Keratinocyte (primary cell): ENCODE measurements around the gene PCDHGB4. TPM values are rescaled to one million over a fixed set of nuclear protein-coding genes. Genes with fewer than 3 reads are reported as not detected.

ENCODE experiments used
- DNase-seq: peaks from one replicate; pipeline ENCODE4 v3.0.0-alpha.2; 2011; ENCODE audit warnings: low read depth, missing footprints, low spot score
- FAIRE-seq: peaks from 2 replicates; lab custom pipeline; 2011; peaks lifted over from hg19 to GRCh38; lab: Jason Lieb, UNC
- H2AFZ ChIP-seq: 2 replicates; pipeline ENCODE4 v1.6.0; 2012; ENCODE audit warnings: low read length, control low read depth, inconsistent platforms; ENCODE audit not compliant: control insufficient read depth
- H3K27ac ChIP-seq: 2 replicates; pipeline ENCODE4 v1.5.1; 2011; ENCODE audit warnings: low read length; ENCODE audit not compliant: control insufficient read depth, insufficient read depth
- H3K27me3 ChIP-seq: 3 replicates; pipeline ENCODE4 v1.6.0; 2011; ENCODE audit warnings: low read length; ENCODE audit not compliant: control insufficient read depth, insufficient read depth; ENCODE audit errors: extremely low read depth
- H3K36me3 ChIP-seq, 2 experiments: 2 replicates in 1 of 2; 3 replicates in 1 of 2; pipeline ENCODE4 v1.5.1; 2011; ENCODE audit warnings: low read length in 2 of 2, mild to moderate bottlenecking in 1 of 2; ENCODE audit not compliant: control insufficient read depth in 2 of 2, insufficient read depth in 2 of 2; ENCODE audit errors: extremely low read depth in 1 of 2
- H3K4me1 ChIP-seq: 3 replicates; pipeline ENCODE4 v1.5.1; 2011; ENCODE audit warnings: low read length; ENCODE audit not compliant: control insufficient read depth, insufficient read depth; ENCODE audit errors: extremely low read depth
- H3K4me2 ChIP-seq: 3 replicates; pipeline ENCODE4 v1.6.0; 2011; ENCODE audit warnings: low read depth, low read length; ENCODE audit not compliant: control insufficient read depth, insufficient read depth; ENCODE audit errors: extremely low read depth
- H3K4me3 ChIP-seq, 3 experiments: fragments of 200-600 bp in 1 of 3; sonication (generic) in 1 of 3; 2 replicates in 2 of 3; 3 replicates in 1 of 3; pipeline ENCODE4 v1.5.1; 2011 to 2016; ENCODE audit warnings: low read length in 3 of 3, mild to moderate bottlenecking in 3 of 3, control low read depth in 2 of 3, inconsistent platforms in 1 of 3, low read depth in 1 of 3, mixed read lengths in 1 of 3, mixed run types in 1 of 3, moderate library complexity in 1 of 3; ENCODE audit not compliant: control insufficient read depth in 2 of 3, insufficient read depth in 2 of 3; ENCODE audit errors: extremely low read depth in 1 of 3
- H3K79me2 ChIP-seq: 2 replicates; pipeline ENCODE4 v1.6.0; 2012; ENCODE audit warnings: low read length; ENCODE audit not compliant: control insufficient read depth, insufficient read depth
- H3K9ac ChIP-seq: 3 replicates; pipeline ENCODE4 v1.6.0; 2011; ENCODE audit warnings: low read length; ENCODE audit not compliant: control insufficient read depth, insufficient read depth; ENCODE audit errors: extremely low read depth
- H3K9me1 ChIP-seq: 3 replicates; pipeline ENCODE4 v1.6.0; 2011; ENCODE audit warnings: low read length; ENCODE audit not compliant: control insufficient read depth, insufficient read depth; ENCODE audit errors: extremely low read depth
- H3K9me3 ChIP-seq: 2 replicates; pipeline ENCODE4 v1.5.1; 2012; ENCODE audit warnings: low read depth, low read length; ENCODE audit not compliant: control insufficient read depth
- H4K20me1 ChIP-seq: 3 replicates; pipeline ENCODE4 v1.6.0; 2011; ENCODE audit warnings: low read length; ENCODE audit not compliant: control insufficient read depth, insufficient read depth; ENCODE audit errors: extremely low read depth
- EZH2 ChIP-seq: IDR thresholded peaks from one replicate; pipeline ENCODE4 v1.6.1; 2012; ENCODE audit warnings: inconsistent platforms, mild to moderate bottlenecking, low read length, moderate library complexity
- dilution Hi-C: fragments of 300-500 bp; cut with MboI; formaldehyde crosslinking; loops from one replicate; pipeline ENCODE4 v1.7.0; 2020; ENCODE audit warnings: low sequenced_read_pairs; ENCODE audit not compliant: extremely low pct_ligation_motif_present
- polyA plus RNA-seq, 5 experiments: library from polyadenylated mRNA; depleted of rRNA in 3 of 5; stranded (reverse) in 3 of 5; stranded (forward) in 1 of 5; unstranded in 1 of 5; fragments of >200 nt; gene quantifications; 1 replicate in 1 of 5; 2 replicates in 3 of 5; 3 replicates in 1 of 5; pipeline versions ENCODE4 v1.2.1 to v1.2.3, GENCODE V29; 2011 to 2012; ENCODE audit warnings: missing spikeins in 2 of 5, low read depth in 1 of 5, low replicate concordance in 1 of 5
- TF ChIP-seq, protein P1 (sequence below), 3 experiments: IDR thresholded peaks in 1 of 3; conservative IDR thresholded peaks in 1 of 3; optimal IDR thresholded peaks in 1 of 3; 2 replicates in 2 of 3; 3 replicates in 1 of 3; pipeline versions ENCODE3 to v1.5.1; 2011; ENCODE audit warnings: low read length in 3 of 3, mild to moderate bottlenecking in 3 of 3, moderate library complexity in 2 of 3, control low read depth in 1 of 3, inconsistent platforms in 1 of 3; ENCODE audit not compliant: insufficient read depth in 2 of 3; ENCODE audit errors: extremely low read depth in 1 of 3

PCDHGB4 gene
- polyA plus RNA-seq, 1 donor (not counting 4 experiments of a cell fraction or from before 2014, with no cell fraction given) = 1.6 TPM

DNA sequence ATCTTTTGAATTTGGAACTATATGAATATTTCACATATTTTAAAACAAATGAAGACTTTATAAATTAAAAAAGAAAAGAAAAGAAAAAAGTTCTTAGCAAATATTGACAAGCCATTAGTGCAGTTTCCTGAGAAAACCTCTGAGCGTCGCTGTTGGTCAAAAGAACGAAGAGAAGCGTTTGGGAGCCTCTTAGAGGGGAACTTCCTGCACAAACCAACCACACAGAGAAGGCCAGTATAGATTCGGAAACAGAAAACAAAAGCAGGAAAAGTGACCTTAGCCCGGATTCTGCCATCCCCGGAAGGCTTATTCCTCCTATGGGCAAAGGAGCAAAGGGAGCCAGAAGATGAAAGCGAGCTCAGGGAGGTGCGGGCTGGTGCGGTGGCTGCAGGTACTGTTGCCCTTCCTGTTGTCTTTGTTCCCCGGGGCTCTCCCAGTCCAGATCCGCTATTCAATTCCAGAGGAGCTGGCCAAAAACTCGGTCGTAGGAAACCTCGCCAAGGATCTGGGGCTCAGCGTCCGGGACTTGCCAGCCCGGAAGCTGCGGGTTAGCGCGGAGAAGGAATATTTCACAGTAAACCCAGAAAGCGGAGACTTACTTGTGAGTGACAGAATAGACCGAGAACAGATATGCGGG is 27.6 kb upstream of the PCDHGB4 start, which contains the start of gene PCDHGB2:
Gene PCDHGB2, plus strand, starts transcription at position 205 of the 637 bp plus-strand sequence. Its CDS starts 142 bp downstream, at position 347.
- H3K27ac ChIP-seq = no peak within 1 kb of the TSS
- TF ChIP-seq, protein P1, sequence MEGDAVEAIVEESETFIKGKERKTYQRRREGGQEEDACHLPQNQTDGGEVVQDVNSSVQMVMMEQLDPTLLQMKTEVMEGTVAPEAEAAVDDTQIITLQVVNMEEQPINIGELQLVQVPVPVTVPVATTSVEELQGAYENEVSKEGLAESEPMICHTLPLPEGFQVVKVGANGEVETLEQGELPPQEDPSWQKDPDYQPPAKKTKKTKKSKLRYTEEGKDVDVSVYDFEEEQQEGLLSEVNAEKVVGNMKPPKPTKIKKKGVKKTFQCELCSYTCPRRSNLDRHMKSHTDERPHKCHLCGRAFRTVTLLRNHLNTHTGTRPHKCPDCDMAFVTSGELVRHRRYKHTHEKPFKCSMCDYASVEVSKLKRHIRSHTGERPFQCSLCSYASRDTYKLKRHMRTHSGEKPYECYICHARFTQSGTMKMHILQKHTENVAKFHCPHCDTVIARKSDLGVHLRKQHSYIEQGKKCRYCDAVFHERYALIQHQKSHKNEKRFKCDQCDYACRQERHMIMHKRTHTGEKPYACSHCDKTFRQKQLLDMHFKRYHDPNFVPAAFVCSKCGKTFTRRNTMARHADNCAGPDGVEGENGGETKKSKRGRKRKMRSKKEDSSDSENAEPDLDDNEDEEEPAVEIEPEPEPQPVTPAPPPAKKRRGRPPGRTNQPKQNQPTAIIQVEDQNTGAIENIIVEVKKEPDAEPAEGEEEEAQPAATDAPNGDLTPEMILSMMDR (optimal IDR thresholded peaks at IDR 0.05 in 1 of 3, IDR thresholded peaks at IDR 0.05 in 1 of 3, conservative IDR thresholded peaks at IDR 0.05 in 1 of 3; ENCODE audit: extremely low read depth in 1 of 3, insufficient read depth in 2 of 3, low read length in 3 of 3) = peak in 2 of 3 experiments; percentile 4 to 28
- TF ChIP-seq EZH2 = no peak
- H3K9me3 ChIP-seq = peaks cover 15% of the 10 kb centered on the region
- FAIRE-seq (no peak), DNase-seq (no peak)
- peak within 1 kb of the TSS; percentile 18 for H3K4me2 ChIP-seq
- H3K4me3 ChIP-seq = no peak within 1 kb of the TSS
- no peaks in the 10 kb centered on the region for H3K79me2 ChIP-seq
- H3K9ac ChIP-seq = no peak within 1 kb of the TSS
- H3K9me1 ChIP-seq = no peaks in the 10 kb centered on the region
- H2AFZ ChIP-seq = no peak within 1 kb of the TSS
- H4K20me1 ChIP-seq = no peaks in the 10 kb centered on the region
- H3K4me1 ChIP-seq = no peaks in the 10 kb centered on the region
- dilution Hi-C loops = no loop called here
- H3K36me3 ChIP-seq = no peaks in the 10 kb centered on the region
- peaks cover 34% of the 10 kb centered on the region for H3K27me3 ChIP-seq

DNA sequence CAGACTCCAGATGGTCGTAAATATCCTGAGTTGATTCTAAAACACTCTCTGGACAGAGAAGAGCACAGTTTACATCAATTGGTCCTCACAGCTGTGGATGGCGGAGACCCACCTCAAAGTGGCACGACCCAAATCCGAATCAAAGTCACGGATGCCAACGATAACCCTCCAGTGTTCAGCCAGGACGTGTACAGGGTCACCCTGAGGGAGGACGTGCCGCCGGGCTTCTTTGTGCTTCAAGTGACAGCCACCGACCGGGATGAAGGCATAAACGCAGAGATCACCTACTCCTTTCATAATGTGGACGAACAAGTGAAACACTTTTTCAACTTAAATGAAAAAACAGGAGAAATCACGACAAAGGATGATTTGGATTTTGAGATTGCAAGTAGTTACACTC is 26.8 kb upstream of the PCDHGB4 start:
- no peak overlapping the region for H2AFZ ChIP-seq
- no peak overlapping the region for H3K27ac ChIP-seq
- H3K79me2 ChIP-seq = no peaks in the 10 kb centered on the region
- H3K9me3 ChIP-seq = peaks cover 22% of the 10 kb centered on the region
- H3K4me3 ChIP-seq = no peak overlapping the region
- no peak overlapping the region for H3K4me2 ChIP-seq
- peaks cover 41% of the 10 kb centered on the region for H3K27me3 ChIP-seq
- no peaks in the 10 kb centered on the region for H3K9me1 ChIP-seq
- TF ChIP-seq, protein P1 (optimal IDR thresholded peaks at IDR 0.05 in 1 of 3, IDR thresholded peaks at IDR 0.05 in 1 of 3, conservative IDR thresholded peaks at IDR 0.05 in 1 of 3; ENCODE audit: extremely low read depth in 1 of 3, insufficient read depth in 2 of 3, low read length in 3 of 3) = no peak
- no peak for TF ChIP-seq EZH2
- H3K4me1 ChIP-seq = no peaks in the 10 kb centered on the region
- no peak for DNase-seq
- no peak for FAIRE-seq
- H3K9ac ChIP-seq = no peak overlapping the region
- no peaks in the 10 kb centered on the region for H3K36me3 ChIP-seq
- dilution Hi-C loops = no loop called here
- no peaks in the 10 kb centered on the region for H4K20me1 ChIP-seq
